ENCODE measurements around the gene NR0B2. TPM values are rescaled to one million over a fixed set of nuclear protein-coding genes. Genes with fewer than 3 reads are reported as not detected.
A peak's percentile ranks its signal among the peaks of the same experiment; 100 is the strongest.
"Not testable (repeated sequence)": the region's sequence is repeated elsewhere in the genome, so short reads cannot be mapped to it uniquely, and the experiment has no call there.

Gene NR0B2
- total RNA-seq, 2 experiments from 2014 or later: not detected

GRCh38 chr1:26949266-26949925 lies 35.6 kb upstream of the NR0B2 start:
- Mint-ChIP-seq H3K27ac (peak overlapping the region; percentile 16), H3K4me3 (no peak overlapping the region), H3K27me3 (no peaks in the 10 kb centered on the region), H3K9me3 (no peaks in the 10 kb centered on the region), H3K36me3 (peaks cover 12% of the 10 kb centered on the region), H3K4me1 (peaks cover 2% of the 10 kb centered on the region)
- DNase-seq (no peak), ATAC-seq (ENCODE audit: low read depth) (no peak)
- POLR2A ChIA-PET: interaction anchor here (1.1 kb wide), 1 partner anchor 49 kb away, joined by 3 read pairs; the partner anchor contains the start of gene GPATCH3

GRCh38 chr1:26948725-26949057 lies 34.9 kb upstream of the NR0B2 start:
- ATAC-seq (ENCODE audit: low read depth); H3K27ac Mint-ChIP-seq; H3K4me1 Mint-ChIP-seq; H3K9me3 Mint-ChIP-seq; DNase-seq; H3K4me3 Mint-ChIP-seq; H3K27me3 Mint-ChIP-seq: not testable (repeated sequence)
- POLR2A ChIA-PET: interaction anchor here (0.6 kb wide), 1 partner anchor 222 kb away, joined by 4 read pairs; no protein-coding TSS in a partner anchor
- peaks cover 12% of the 10 kb centered on the region for H3K36me3 Mint-ChIP-seq

- H3K27ac Mint-ChIP-seq: no peak overlapping the region
- ATAC-seq (ENCODE audit: low read depth): no peak
- peaks cover 2% of the 10 kb centered on the region for H3K4me1 Mint-ChIP-seq
- DNase-seq: no peak
- H3K4me3 Mint-ChIP-seq: no peak overlapping the region
- peaks cover 24% of the 10 kb centered on the region for H3K36me3 Mint-ChIP-seq
- H3K9me3 Mint-ChIP-seq: no peaks in the 10 kb centered on the region
- no peaks in the 10 kb centered on the region for H3K27me3 Mint-ChIP-seq
- POLR2A ChIA-PET: interaction anchor here (0.5 kb wide), 1 partner anchor 562 kb away, joined by 3 read pairs; no protein-coding TSS in a partner anchor
Observed at GRCh38 chr1:26946270-26946669, 32.5 kb upstream of the NR0B2 start.

- H3K9me3 Mint-ChIP-seq: no peaks in the 10 kb centered on the region
- ATAC-seq (ENCODE audit: low read depth) (no peak), DNase-seq (no peak)
- H3K27ac Mint-ChIP-seq: no peak overlapping the region
- peaks cover 25% of the 10 kb centered on the region for H3K36me3 Mint-ChIP-seq
- peaks cover 2% of the 10 kb centered on the region for H3K4me1 Mint-ChIP-seq
- no peak overlapping the region for H3K4me3 Mint-ChIP-seq
- H3K27me3 Mint-ChIP-seq: no peaks in the 10 kb centered on the region
- POLR2A ChIA-PET: interaction anchor here (0.5 kb wide), 1 partner anchor 562 kb away, joined by 3 read pairs; no protein-coding TSS in a partner anchor
Observed at GRCh38 chr1:26945728-26946127, 32.0 kb upstream of the NR0B2 start.

GRCh38 chr1:26945138-26945537 lies 31.4 kb upstream of the NR0B2 start:
- peaks cover 2% of the 10 kb centered on the region for H3K4me1 Mint-ChIP-seq
- H3K36me3 Mint-ChIP-seq: peaks cover 25% of the 10 kb centered on the region
- POLR2A ChIA-PET: no interaction called here
- ATAC-seq (ENCODE audit: low read depth): no peak
- no peak overlapping the region for H3K4me3 Mint-ChIP-seq
- no peaks in the 10 kb centered on the region for H3K27me3 Mint-ChIP-seq
- no peaks in the 10 kb centered on the region for H3K9me3 Mint-ChIP-seq
- DNase-seq: no peak
- peak overlapping the region; percentile 9 for H3K27ac Mint-ChIP-seq

- no peak for ATAC-seq (ENCODE audit: low read depth)
- H3K4me3 Mint-ChIP-seq: no peak overlapping the region
- no peaks in the 10 kb centered on the region for H3K27me3 Mint-ChIP-seq
- no peak overlapping the region for H3K27ac Mint-ChIP-seq
- H3K36me3 Mint-ChIP-seq: peaks cover 25% of the 10 kb centered on the region
- H3K9me3 Mint-ChIP-seq: no peaks in the 10 kb centered on the region
- no peak for DNase-seq
- POLR2A ChIA-PET: interaction anchor here (0.9 kb wide), 1 partner anchor 21 kb away, joined by 3 read pairs; no protein-coding TSS in a partner anchor
- H3K4me1 Mint-ChIP-seq: peaks cover 2% of the 10 kb centered on the region
Observed at GRCh38 chr1:26942656-26943055, 28.9 kb upstream of the NR0B2 start.

GRCh38 chr1:26941311-26941710 lies 27.5 kb upstream of the NR0B2 start:
- POLR2A ChIA-PET: no interaction called here
- ATAC-seq (ENCODE audit: low read depth) (no peak), DNase-seq (no peak)
- H3K27me3 Mint-ChIP-seq: no peaks in the 10 kb centered on the region
- no peaks in the 10 kb centered on the region for H3K9me3 Mint-ChIP-seq
- peaks cover 23% of the 10 kb centered on the region for H3K36me3 Mint-ChIP-seq
- H3K4me3 Mint-ChIP-seq: no peak overlapping the region
- no peak overlapping the region for H3K27ac Mint-ChIP-seq
- H3K4me1 Mint-ChIP-seq: peaks cover 2% of the 10 kb centered on the region

- ATAC-seq (ENCODE audit: low read depth) (no peak), DNase-seq (no peak)
- H3K4me3 Mint-ChIP-seq: no peak overlapping the region
- no peaks in the 10 kb centered on the region for H3K9me3 Mint-ChIP-seq
- H3K36me3 Mint-ChIP-seq: peaks cover 23% of the 10 kb centered on the region
- POLR2A ChIA-PET: no interaction called here
- H3K27ac Mint-ChIP-seq: no peak overlapping the region
- no peaks in the 10 kb centered on the region for H3K27me3 Mint-ChIP-seq
- H3K4me1 Mint-ChIP-seq: peaks cover 2% of the 10 kb centered on the region
Observed at GRCh38 chr1:26938659-26939025, 24.9 kb upstream of the NR0B2 start.

- POLR2A ChIA-PET: no interaction called here
- Mint-ChIP-seq H3K4me3 (no peak overlapping the region), H3K9me3 (no peaks in the 10 kb centered on the region), H3K27me3 (no peaks in the 10 kb centered on the region), H3K36me3 (peaks cover 22% of the 10 kb centered on the region), H3K27ac (no peak overlapping the region), H3K4me1 (peaks cover 2% of the 10 kb centered on the region)
- DNase-seq (no peak), ATAC-seq (ENCODE audit: low read depth) (no peak)
Observed at GRCh38 chr1:26938004-26938658, 24.4 kb upstream of the NR0B2 start.

- no peaks in the 10 kb centered on the region for H3K9me3 Mint-ChIP-seq
- no peak overlapping the region for H3K27ac Mint-ChIP-seq
- H3K4me1 Mint-ChIP-seq: peaks cover 4% of the 10 kb centered on the region
- no peak overlapping the region for H3K4me3 Mint-ChIP-seq
- POLR2A ChIA-PET: no interaction called here
- DNase-seq: no peak
- H3K27me3 Mint-ChIP-seq: no peaks in the 10 kb centered on the region
- no peak for ATAC-seq (ENCODE audit: low read depth)
- peaks cover 18% of the 10 kb centered on the region for H3K36me3 Mint-ChIP-seq
Observed at GRCh38 chr1:26936823-26937222, 23.0 kb upstream of the NR0B2 start.

- no peak overlapping the region for H3K27ac Mint-ChIP-seq
- H3K27me3 Mint-ChIP-seq: no peaks in the 10 kb centered on the region
- DNase-seq (no peak), ATAC-seq (ENCODE audit: low read depth) (no peak)
- H3K4me3 Mint-ChIP-seq: no peak overlapping the region
- POLR2A ChIA-PET: no interaction called here
- H3K9me3 Mint-ChIP-seq: no peaks in the 10 kb centered on the region
- H3K36me3 Mint-ChIP-seq: peaks cover 30% of the 10 kb centered on the region
- H3K4me1 Mint-ChIP-seq: peaks cover 2% of the 10 kb centered on the region
Observed at GRCh38 chr1:26932531-26932930, 18.8 kb upstream of the NR0B2 start.

- POLR2A ChIA-PET: interaction anchor here (1.7 kb wide), 1 partner anchor 23 kb away, joined by 4 read pairs; no protein-coding TSS in a partner anchor
Observed at GRCh38 chr1:26923711-26924110, 9.9 kb upstream of the NR0B2 start.

GRCh38 chr1:26922901-26923300 lies 9.1 kb upstream of the NR0B2 start:
- DNase-seq (no peak), ATAC-seq (ENCODE audit: low read depth) (no peak)
- H3K4me3 Mint-ChIP-seq: peak overlapping the region; percentile 91
- H3K27ac Mint-ChIP-seq: peak overlapping the region; percentile 91
- H3K4me1 Mint-ChIP-seq: peaks cover 27% of the 10 kb centered on the region
- H3K9me3 Mint-ChIP-seq: no peaks in the 10 kb centered on the region
- H3K27me3 Mint-ChIP-seq: no peaks in the 10 kb centered on the region
- POLR2A ChIA-PET: interaction anchor here (1.7 kb wide), 1 partner anchor 22 kb away, joined by 4 read pairs; no protein-coding TSS in a partner anchor
- H3K36me3 Mint-ChIP-seq: peaks cover 14% of the 10 kb centered on the region

More at GRCh38 chr1:26923711-26924110, 9.9 kb upstream of the NR0B2 start:
- Mint-ChIP-seq H3K4me1 (peaks cover 27% of the 10 kb centered on the region), H3K27ac (no peak overlapping the region), H3K27me3 (no peaks in the 10 kb centered on the region), H3K36me3 (peaks cover 21% of the 10 kb centered on the region), H3K9me3 (no peaks in the 10 kb centered on the region), H3K4me3 (peak overlapping the region; percentile 91)
- ATAC-seq (ENCODE audit: low read depth) (no peak), DNase-seq (no peak)

- H3K27me3 Mint-ChIP-seq: no peaks in the 10 kb centered on the region
- POLR2A ChIA-PET: interaction anchor here (0.8 to 2.2 kb wide), 6 partner anchors 9 to 178 kb away, joined by 3 to 14 read pairs (median 4); partner anchors contain the start of gene GPATCH3
- ATAC-seq (ENCODE audit: low read depth): no peak
Observed at GRCh38 chr1:26922431-26922729, 8.6 kb upstream of the NR0B2 start.

More at GRCh38 chr1:26922431-26922729, 8.6 kb upstream of the NR0B2 start:
- peak overlapping the region; percentile 91 for H3K4me3 Mint-ChIP-seq
- peaks cover 27% of the 10 kb centered on the region for H3K4me1 Mint-ChIP-seq
- H3K9me3 Mint-ChIP-seq: no peaks in the 10 kb centered on the region
- peak overlapping the region; percentile 91 for H3K27ac Mint-ChIP-seq
- H3K36me3 Mint-ChIP-seq: peaks cover 12% of the 10 kb centered on the region
- DNase-seq: no peak
